Neuron (in vitro differentiated cells): ENCODE measurements around the gene SLC1A5.
A peak's percentile ranks its signal among the peaks of the same experiment; 100 is the strongest.

Experiments used
- H2AFZ ChIP-seq: one replicate; pipeline ENCODE4 v1.6.1; 2013; ENCODE audit warnings: low read depth, mild to moderate bottlenecking, inconsistent platforms, low read length, moderate library complexity
- H3K27me3 ChIP-seq: one replicate; pipeline ENCODE4 v1.6.1; 2013; ENCODE audit warnings: low read length; ENCODE audit not compliant: insufficient read depth
- H3K36me3 ChIP-seq: one replicate; pipeline ENCODE4 v1.6.1; 2013; ENCODE audit warnings: low read length; ENCODE audit not compliant: insufficient read depth
- H3K4me1 ChIP-seq: one replicate; pipeline ENCODE4 v1.6.1; 2013; ENCODE audit warnings: low read length; ENCODE audit not compliant: insufficient read depth
- H3K4me3 ChIP-seq: 2 replicates; pipeline ENCODE4 v1.5.1; 2013; ENCODE audit warnings: mild to moderate bottlenecking, low read length, moderate library complexity
- H3K9me3 ChIP-seq: one replicate; pipeline ENCODE4 v1.6.1; 2013; ENCODE audit warnings: low read length

The SLC1A5 gene

GRCh38 chr19:46755853-46756543 is 32.4 kb downstream of the SLC1A5 start:
- no peaks in the 10 kb centered on the region for H3K4me1 ChIP-seq
- peaks cover 34% of the 10 kb centered on the region for H3K36me3 ChIP-seq
- no peak overlapping the region for H2AFZ ChIP-seq
- no peaks in the 10 kb centered on the region for H3K27me3 ChIP-seq
- H3K4me3 ChIP-seq = no peak overlapping the region
- no peaks in the 10 kb centered on the region for H3K9me3 ChIP-seq

GRCh38 chr19:46755077-46755852 is 33.1 kb downstream of the SLC1A5 start:
- Histone ChIP-seq H3K27me3 (no peaks in the 10 kb centered on the region), H3K9me3 (no peaks in the 10 kb centered on the region), H3K4me1 (no peaks in the 10 kb centered on the region), H2AFZ (no peak overlapping the region), H3K4me3 (no peak overlapping the region), H3K36me3 (peaks cover 42% of the 10 kb centered on the region)

- peaks cover 53% of the 10 kb centered on the region for H3K36me3 ChIP-seq
- no peak overlapping the region for H3K4me3 ChIP-seq
- no peaks in the 10 kb centered on the region for H3K27me3 ChIP-seq
- H3K9me3 ChIP-seq = no peaks in the 10 kb centered on the region
- H3K4me1 ChIP-seq = no peaks in the 10 kb centered on the region
- no peak overlapping the region for H2AFZ ChIP-seq
Measured at GRCh38 chr19:46753420-46754155, 34.8 kb downstream of the SLC1A5 start.

- H3K27me3 ChIP-seq = no peaks in the 10 kb centered on the region
- no peak overlapping the region for H2AFZ ChIP-seq
- no peaks in the 10 kb centered on the region for H3K9me3 ChIP-seq
- no peak overlapping the region for H3K4me3 ChIP-seq
- peaks cover 20% of the 10 kb centered on the region for H3K4me1 ChIP-seq
- peaks cover 37% of the 10 kb centered on the region for H3K36me3 ChIP-seq
Measured at GRCh38 chr19:46748325-46749109, 39.9 kb downstream of the SLC1A5 start.

- Histone ChIP-seq H3K9me3 (no peaks in the 10 kb centered on the region), H3K4me3 (peak within 1 kb of the TSS; percentile 91), H3K36me3 (peaks cover 30% of the 10 kb centered on the region), H3K27me3 (no peaks in the 10 kb centered on the region), H3K4me1 (peaks cover 20% of the 10 kb centered on the region), H2AFZ (peak within 1 kb of the TSS; percentile 48)
Measured at GRCh38 chr19:46746281-46747057, 41.9 kb downstream of the SLC1A5 start, which contains the start of gene STRN4. STRN4 (minus strand) TSS chr19:46746450; CDS start chr19:46746430, 20 bp downstream.

- peaks cover 30% of the 10 kb centered on the region for H3K36me3 ChIP-seq
Measured at GRCh38 chr19:46745521-46746280, 42.7 kb downstream of the SLC1A5 start, which contains the start of gene FKRP. FKRP (plus strand) TSS chr19:46746057; CDS start chr19:46755451, 9,394 bp downstream.

GRCh38 chr19:46745030-46745429 is 43.4 kb downstream of the SLC1A5 start:
- Histone ChIP-seq H3K36me3 (peaks cover 25% of the 10 kb centered on the region), H3K4me1 (peaks cover 20% of the 10 kb centered on the region), H3K9me3 (no peaks in the 10 kb centered on the region), H2AFZ (no peak overlapping the region), H3K27me3 (no peaks in the 10 kb centered on the region), H3K4me3 (peak overlapping the region; percentile 91)

More at GRCh38 chr19:46745521-46746280, 42.7 kb downstream of the SLC1A5 start, which contains the start of gene FKRP:
- H3K4me1 ChIP-seq = peaks cover 20% of the 10 kb centered on the region
- H3K4me3 ChIP-seq = peak within 1 kb of the TSS; percentile 91
- no peaks in the 10 kb centered on the region for H3K9me3 ChIP-seq
- peak within 1 kb of the TSS; percentile 48 for H2AFZ ChIP-seq
- no peaks in the 10 kb centered on the region for H3K27me3 ChIP-seq

- H2AFZ ChIP-seq = no peak overlapping the region
- H3K36me3 ChIP-seq = peaks cover 28% of the 10 kb centered on the region
- H3K9me3 ChIP-seq = no peaks in the 10 kb centered on the region
- H3K27me3 ChIP-seq = no peaks in the 10 kb centered on the region
- peak overlapping the region; percentile 91 for H3K4me3 ChIP-seq
- peaks cover 20% of the 10 kb centered on the region for H3K4me1 ChIP-seq
Measured at GRCh38 chr19:46744005-46744691, 44.2 kb downstream of the SLC1A5 start.

- Histone ChIP-seq H2AFZ (no peak overlapping the region), H3K9me3 (no peaks in the 10 kb centered on the region), H3K4me1 (peaks cover 20% of the 10 kb centered on the region), H3K36me3 (peaks cover 30% of the 10 kb centered on the region), H3K27me3 (no peaks in the 10 kb centered on the region), H3K4me3 (no peak overlapping the region)
Measured at GRCh38 chr19:46742926-46743480, 45.4 kb downstream of the SLC1A5 start.

- Histone ChIP-seq H3K27me3 (no peaks in the 10 kb centered on the region), H3K4me1 (peaks cover 12% of the 10 kb centered on the region), H3K36me3 (peaks cover 45% of the 10 kb centered on the region), H3K4me3 (no peak overlapping the region), H2AFZ (no peak overlapping the region), H3K9me3 (no peaks in the 10 kb centered on the region)
Measured at GRCh38 chr19:46741447-46741846, 46.9 kb downstream of the SLC1A5 start.
